NCI-H446 (cell line): ENCODE measurements around the gene CREB3L4.

Source experiments
- DNase-seq, 2 experiments: peaks; one replicate each; lab custom pipeline; 2025; lab: John Stamatoyannopoulos, UW

Gene CREB3L4, protein sequence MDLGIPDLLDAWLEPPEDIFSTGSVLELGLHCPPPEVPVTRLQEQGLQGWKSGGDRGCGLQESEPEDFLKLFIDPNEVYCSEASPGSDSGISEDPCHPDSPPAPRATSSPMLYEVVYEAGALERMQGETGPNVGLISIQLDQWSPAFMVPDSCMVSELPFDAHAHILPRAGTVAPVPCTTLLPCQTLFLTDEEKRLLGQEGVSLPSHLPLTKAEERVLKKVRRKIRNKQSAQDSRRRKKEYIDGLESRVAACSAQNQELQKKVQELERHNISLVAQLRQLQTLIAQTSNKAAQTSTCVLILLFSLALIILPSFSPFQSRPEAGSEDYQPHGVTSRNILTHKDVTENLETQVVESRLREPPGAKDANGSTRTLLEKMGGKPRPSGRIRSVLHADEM

DNA sequence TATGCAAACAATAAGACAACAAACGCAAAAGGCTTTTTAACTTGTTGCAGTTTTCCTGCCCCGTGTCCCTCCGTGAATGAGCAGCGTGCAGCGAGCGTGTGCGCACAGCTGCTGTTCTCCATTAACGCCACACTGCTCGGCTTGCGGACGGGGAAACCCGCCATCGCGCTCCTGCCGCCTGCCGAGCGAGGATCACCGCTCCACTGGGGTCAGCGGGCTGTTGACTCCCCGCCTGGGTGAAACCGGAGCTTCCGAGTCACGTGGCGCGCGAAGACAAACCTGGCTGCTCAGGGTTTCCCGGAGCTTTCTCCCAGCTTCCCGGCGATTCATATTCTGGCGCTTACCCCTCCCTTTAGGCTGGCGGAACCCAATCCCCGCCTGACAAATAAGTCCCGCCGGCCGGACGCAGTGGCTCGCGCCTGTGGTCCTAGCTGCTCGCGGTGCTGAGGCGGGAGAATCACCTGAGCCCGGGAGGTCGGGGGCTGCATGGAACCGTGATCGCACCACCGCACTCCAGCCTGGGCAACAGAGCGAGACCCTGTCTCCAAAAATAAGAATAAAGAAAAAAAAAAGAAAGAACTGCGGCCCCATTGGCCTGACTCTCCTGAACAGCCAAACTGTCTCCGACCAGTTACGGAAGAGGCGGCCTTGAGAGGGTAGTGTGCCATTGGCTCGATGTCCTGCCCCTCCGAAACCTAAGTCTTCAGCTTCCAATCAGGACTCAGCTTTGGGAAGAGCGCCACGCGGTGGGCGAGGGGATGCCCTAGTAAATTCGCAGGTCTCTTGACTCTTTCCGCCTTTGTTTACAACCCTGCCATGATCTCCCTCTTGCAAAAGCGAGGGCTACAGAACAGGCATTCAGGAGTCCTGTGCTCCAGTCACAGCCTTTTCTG, at the start of gene CREB3L4:
CREB3L4 (plus strand) TSS at position 796 of the 893 bp plus-strand sequence. CDS start 624 bp downstream, outside the sequence.
- DNase-seq, result peak; percentile 96 to 98

DNA sequence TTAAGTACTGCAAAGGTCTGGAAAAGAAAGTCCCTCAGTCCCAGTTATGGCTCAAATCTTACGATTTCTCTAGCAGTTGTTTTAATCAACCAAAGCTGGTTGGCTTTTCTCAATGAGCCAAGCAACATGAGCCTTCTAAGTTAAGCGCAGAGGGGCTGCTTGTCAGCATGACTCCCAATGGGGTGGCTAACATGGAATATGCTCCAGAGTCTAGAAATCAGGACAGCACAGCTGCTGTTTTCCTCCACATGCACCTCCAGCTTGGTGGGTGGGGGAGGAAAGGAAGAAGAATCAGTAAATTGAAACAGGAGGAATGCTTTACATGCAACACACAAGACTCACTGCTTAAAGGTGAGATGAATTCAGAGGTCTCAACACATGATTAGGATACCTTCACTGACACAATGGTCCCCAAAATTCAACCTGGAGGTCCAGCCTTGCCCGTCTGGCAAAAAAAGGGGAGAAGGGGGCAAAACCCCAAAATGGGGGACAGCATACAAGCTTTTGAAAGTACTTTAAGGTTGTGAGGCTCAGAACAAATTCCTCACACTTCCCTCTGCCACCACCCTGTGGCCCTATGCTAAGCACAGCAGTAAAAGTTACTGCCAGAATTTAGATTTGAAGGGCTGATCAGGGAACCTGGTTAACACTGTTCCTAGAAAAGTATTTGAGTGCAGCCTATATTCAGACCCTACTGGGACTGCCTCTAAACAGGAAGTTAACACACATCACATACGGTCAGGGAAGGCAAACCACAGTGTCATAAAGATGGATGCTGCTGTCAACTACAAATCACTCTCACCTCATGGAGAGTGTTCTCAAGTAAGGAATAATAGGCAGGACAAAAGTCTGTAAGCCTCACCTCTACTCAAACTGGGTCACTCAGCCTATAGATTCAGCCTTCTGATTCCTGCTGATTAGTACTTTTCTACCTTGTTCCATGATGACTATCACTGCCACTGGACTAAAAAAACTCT, 47.5 kb upstream of the CREB3L4 start:
- no peak for DNase-seq

DNA sequence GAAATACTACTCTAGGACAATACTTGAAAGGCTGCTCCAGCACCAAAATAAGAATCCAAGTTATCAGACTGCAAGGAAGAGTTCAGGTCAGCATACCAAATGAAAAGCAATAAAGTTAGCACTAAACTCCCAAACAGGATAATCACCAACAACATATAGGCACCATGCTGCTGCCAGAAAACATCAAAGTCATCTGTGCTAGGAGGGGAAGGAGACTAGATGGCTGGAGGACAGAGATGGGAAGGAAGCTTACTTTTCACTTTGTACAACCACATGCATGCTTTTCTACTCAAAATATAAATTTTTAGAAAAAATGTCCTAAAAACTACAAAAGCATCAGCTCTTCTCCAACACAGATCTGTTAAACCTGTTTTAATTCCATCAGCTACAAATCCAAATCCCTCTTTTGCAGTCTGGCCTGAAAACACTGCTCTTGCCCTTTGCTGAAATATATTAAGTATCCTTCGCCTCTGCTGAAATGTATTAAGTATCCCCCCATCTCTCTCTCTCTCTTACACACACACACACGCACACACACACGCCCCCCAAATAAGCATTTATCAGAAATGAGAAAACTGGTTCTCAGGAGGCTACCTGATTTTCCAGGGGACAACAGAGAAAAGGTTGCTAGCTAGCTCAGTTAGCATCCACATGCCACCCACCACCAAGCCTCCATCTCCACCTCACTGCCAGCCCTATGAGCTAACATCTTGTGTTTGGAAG, 46.5 kb upstream of the CREB3L4 start:
- DNase-seq, result no peak

DNA sequence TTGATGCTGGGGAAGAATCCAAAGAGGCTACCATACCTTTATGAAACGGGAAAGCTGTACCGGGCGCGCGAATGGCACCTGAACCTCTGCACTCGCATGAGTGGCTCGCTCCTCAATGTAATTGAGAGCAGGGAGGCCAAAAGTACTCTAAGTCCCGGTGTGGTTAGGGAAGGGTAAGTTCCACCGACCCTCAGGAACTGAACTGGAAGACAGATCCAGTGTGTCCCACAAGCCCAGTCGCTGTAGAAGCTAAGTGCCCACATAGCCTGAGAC, 46.0 kb upstream of the CREB3L4 start:
- DNase-seq, result no peak

DNA sequence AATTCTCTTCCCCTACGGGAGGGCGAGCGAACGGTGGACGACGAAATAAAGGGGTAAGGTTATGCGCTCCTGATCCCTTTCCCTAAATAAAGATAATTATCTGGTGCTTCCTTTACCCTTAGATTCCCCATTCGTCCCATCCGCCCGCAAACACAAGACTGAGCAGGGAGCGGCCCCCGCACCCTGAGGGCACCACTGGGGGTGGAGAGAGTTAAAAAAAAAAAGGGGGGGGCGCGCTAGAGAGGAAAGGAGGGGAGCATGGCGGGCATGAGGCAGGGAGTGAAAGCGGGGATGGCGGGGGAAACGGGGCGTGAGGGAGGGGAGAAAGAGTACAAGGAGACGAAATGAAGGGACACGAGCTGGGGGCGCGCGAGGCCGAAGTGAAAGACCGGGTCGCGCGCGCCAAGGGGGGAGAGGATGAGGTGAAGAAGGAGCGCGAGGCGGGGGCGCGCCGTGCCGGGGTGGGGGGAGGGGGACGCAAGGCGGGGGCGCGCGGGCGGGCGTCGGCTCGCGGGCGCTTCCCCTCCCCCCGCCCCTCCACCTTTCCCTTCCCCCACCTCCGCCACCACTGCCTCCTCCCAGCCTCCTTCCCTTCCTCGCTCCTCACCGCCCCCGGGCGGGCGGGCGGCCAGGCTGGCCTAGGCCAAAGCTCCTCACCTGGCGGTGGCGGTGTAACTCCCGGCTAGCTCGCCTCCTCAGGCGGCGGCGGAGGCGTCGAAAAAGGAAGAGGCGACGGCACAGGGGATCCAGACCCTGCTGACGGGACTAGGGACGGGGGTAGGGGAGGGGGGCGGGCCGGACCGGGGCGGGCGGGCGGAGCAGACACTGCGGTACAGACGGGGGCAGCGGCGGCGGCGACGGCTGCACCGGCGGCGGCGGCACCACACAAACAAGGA, 45.4 kb upstream of the CREB3L4 start:
- DNase-seq, result peak; percentile 33 to 81

DNA sequence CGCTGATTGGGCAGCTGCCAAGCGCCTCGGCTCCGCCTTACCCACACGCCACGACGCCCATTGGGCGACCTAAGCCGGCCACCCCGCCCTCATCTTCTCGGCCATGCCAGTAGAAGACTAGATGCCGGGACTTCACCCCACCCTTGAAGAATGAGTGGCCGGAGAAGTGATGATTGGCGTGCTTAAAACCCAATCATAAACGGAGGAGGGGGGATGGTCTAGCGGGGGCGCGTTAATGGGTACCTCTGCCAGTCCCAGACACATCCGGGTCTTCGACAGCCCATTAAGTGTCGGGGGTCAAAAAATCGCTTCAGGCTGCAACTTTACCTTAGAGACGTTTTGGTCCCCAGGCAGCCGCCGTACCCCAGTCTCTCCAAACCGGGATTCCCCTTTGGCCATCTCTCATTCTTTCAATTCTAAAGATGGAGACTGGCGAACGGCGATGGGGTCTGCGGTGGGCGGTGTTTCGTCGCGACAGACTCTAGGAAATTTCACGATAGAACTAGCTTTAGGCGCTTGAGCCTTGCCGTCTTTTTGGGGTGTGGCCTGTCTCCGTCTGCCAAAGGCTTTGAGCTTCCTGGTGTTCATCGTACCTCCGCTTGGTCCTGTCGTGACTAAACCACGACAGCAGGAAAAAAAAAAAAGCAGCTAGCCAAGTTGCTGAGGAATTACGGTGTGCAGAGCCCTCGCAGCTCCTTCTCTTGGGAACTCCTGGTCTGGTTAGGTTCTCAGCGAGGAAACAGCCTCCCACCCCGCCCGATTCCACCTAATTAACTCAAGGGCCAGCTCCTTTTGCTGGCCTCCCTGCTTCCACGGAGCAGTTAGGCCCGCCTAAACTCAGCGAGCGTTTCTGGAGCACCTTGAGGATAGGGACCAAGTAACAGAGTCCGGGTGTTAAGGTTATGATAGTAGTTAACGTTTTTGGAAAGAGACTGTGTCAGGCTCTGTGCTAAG, 44.5 kb upstream of the CREB3L4 start, which contains the start of gene GATAD2B:
GATAD2B (minus strand) TSS at position 1 of the 954 bp plus-strand sequence. CDS start 94,625 bp downstream, outside the sequence.
- peak; percentile 99 to 100 for DNase-seq

DNA sequence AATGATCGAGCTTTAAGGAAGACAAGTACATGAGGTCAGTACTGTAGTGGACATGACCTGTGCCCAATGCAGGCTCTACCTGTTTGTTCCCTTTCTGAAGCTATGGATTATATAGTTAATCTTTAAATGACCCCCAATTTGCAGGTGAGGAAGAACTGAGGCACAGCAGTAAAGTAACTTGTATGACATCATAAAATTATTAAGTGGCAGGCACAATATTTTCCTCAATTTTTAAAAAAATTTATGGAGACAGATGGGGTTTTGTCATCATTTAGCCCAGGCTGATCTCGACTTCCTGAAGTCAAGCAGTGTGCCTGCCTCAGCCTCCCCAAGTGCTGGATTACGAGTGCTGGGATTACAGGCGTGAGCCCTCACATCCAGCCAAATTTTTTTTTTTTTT, 41.3 kb upstream of the CREB3L4 start:
- DNase-seq, result no peak

DNA sequence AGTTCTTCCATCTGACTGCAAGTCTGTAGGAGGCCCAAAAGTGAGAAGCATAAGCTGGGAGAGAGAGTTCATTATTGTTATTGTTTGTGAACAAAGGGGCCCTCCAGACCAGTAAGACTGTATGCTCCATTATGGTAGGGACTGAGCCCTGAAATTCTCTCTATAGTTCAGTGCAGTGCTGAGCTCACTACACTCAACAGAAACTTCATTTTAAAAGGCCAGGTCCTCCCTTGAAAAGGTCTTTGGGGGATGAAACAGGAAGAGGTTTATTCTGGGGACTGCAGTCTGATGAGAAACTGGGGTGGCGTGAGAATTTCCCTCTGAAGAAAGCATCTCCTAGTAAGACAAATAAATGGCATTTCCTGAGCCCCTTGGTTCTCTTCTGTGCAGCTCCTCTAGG, 39.5 kb upstream of the CREB3L4 start:
- no peak for DNase-seq

DNA sequence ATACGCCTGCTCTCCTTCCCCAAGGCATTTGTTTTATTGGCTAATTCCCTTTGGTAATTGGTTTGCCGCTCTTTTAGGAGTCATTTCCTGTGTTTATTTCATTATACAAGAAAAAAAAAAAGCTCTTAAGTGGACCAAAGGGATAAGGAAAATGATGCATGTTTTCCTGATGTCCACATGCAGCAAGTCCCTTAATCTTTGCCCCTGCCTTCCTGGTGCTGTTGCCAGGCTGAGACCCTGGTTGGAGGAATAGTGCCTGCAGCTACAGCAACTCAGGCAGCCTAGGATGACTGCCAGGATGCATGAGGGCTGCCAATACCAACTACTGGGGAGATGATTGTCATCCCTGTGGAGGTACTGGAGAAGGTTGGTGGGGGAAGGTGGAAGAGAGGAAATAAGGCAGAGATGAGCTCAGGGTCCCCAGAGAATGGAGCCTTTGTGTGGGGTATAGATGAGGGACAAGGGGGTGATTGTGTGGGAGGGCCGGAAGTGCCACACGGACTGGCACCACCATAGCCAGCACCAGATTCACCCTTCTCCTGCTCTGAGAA, 38.8 kb upstream of the CREB3L4 start:
- no peak for DNase-seq

DNA sequence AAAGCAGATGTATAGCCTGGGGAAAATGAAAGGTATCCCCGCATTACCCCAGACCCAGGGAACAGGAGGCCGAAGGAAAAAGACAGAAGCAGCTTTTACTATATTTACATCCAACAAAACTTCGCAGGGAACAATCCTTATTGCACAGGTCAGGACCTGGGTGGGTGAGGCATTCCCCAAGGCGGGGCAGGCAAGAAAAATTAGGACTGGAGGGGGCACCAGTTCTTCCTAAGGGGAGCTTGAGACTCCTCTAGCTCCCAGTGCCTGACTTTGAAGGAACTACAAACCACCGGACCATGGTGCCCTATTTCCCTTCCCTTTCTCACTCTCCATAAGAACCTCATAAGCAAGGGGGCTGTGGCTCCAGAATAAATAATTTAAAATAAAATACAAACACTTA, 38.3 kb upstream of the CREB3L4 start:
- no peak for DNase-seq

DNA sequence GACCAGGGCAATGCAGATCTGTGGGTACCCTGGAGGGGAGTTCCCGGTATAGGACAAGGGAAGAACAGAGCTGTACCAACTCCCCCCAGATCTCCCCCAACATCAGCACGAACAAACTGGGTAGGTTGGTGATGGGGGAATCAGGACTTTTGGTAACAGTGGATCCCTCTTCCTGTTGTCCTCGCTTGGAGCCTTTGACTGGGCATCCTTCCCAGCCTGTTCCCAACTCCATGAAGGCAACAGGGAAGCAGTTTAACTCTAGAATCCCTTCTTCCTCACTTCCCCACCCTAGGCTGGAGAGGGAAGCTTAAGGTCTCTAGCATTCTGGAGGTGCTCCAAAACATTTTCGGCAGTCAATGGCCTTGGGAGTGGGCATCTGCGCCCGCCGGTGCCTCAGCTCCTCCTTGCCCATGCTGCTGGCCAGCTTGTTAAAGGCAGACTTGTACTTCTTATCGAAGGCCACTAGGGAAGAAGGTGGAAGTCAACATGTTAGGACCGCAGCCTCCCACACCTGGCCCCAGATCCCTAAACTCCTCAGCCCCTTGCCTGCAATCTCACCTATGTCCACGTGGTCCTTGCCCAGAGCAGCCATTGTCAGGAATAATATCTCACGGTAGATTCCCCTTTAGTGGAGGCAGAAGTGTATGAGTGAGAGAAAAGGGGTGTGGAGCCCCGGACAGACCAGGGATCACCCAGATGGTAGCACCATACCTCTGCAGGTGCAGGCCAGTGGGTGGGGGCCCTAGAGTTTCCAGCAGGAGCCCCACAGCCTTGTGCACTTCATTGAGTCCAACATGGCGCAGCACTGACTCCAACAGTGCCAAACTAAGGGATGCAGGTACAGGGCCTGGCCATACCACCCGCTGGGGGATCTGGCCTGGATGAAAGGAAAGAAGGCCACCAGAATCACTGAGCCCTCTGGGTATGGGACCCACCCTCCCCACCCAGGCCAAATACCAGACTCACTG, 37.4 kb upstream of the CREB3L4 start:
- no peak for DNase-seq

DNA sequence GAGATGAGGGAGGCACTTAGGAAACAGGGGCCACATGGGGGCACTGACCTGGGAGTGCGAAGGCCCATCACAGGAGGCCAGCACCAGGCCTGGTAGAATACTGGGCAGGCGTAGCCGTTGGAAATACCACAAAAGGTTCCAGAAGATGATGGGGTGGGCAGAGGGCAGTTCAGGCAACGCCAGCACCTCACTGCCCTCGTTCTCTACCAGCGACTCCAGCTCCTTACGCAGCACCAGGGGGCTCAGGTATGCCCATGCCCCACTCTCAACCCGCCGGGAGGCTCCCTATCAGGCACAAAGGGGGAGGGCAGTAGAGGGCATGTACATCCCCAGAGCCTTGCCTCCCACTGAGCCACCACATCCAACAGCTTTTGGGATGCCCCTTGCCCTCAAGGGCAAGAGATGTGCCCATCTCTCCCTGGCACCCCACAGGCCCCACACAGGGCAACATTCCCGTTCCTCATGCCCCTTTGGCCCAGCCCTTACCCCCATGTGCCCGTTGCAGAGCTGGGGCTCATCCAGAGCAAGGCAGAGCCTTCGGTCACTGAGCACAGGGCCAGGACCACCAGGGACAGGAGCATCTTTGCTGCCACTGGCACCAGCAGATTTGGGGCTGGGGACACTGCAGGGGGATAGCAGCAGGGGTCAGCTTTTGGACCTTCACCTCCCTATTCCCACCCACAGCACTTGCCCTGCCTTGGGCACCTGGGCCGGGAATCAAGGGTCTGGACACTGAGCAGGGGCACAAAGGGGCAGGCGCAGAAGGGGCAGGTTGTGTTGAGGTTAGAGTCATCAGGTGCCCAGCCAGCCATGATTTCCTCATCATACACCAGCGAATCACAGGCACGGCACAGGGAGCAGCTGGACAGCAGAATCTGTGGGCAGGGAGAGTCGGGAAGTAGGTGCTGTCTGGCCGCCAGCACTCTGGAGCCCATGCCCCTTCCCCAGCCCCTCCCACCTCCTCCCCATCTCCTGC, 35.3 kb upstream of the CREB3L4 start:
- no peak for DNase-seq

DNA sequence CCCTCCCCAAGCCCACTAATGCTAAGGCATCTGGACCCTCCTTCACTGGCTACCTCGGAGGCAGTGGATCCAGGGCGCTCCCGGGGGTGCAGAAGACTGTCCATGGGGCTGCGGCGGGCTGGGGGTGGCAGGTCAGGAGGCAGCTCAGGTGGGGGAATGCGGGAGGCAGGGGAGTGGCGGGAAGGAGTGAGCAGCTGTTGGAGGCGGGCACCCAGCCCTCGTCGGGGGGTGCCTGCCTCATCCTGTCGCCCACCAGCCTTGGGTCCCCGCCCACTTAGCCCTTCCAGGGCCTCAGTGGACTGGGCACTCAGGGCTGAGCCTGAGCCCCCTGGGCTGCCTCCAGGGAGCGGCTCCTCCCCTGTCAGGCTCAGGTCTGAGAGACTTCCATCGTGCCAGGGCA, 34.3 kb upstream of the CREB3L4 start:
- DNase-seq, result no peak

DNA sequence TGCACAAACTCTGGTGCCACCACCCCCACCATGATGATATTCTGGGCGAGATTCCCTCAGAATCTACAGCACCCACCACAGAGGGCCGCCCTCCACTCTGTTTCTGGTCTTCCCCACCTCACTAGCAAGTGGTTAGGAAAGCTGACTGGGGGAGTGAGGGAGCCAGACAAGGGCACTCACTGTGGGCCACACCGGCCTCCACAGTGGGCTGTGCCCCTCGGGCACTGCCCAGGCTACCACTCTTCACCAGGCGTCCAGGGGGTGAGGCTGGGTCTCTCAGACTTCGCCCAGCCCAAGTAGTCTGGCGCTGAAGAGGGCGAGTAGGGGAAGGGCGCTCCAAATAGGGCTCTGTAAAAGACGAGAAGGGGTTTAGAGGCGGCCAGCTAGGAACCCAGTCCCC, 33.7 kb upstream of the CREB3L4 start:
- DNase-seq, result no peak

DNA sequence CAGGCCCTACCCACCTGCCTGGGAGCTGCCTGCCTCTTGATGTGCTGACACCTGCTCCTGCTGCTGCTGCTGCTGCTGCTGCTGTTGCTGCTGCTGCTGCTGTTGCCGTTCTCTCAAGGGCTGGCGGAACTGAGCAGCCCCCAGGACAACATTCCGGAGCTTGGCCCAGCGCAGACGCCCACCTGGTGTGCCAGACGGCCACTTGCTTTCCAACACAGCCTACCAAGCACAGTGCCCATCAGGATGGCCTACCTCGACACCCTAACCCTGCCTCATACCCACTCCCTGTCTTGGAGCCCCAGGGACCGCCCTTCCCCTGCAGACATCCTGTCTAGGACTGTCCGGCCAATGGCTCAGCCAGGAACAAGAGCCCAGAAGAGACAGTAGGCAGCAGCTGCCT, 33.0 kb upstream of the CREB3L4 start:
- DNase-seq, result no peak
